Stomach (tissue), 9 donors: ENCODE measurements around the gene SERPINI1. TPM values are rescaled to one million over a fixed set of nuclear protein-coding genes. Genes with fewer than 3 reads are reported as not detected.

Source experiments
- DNase-seq, 2 donors: peaks; one replicate each; pipeline versions ENCODE4 v3.0.0 to v3.0.0-alpha.2; 2013 to 2019
- H3K27ac ChIP-seq, 5 donors: fragments of 200-600 bp in 4 of 5; sonication (generic) in 4 of 5; one replicate each; pipeline ENCODE4 v1.5.1; 2013 to 2019; ENCODE audit warnings: mild to moderate bottlenecking in 1 of 5, moderate library complexity in 1 of 5
- H3K27me3 ChIP-seq, 3 donors: fragments of 200-600 bp; sonication (generic); one replicate each; pipeline ENCODE4 v1.5.1; 2017 to 2019; ENCODE audit warnings: mixed run types in 1 of 3
- H3K36me3 ChIP-seq, 4 donors: fragments of 200-600 bp; sonication (generic); 1 replicate in 3 of 4; 2 replicates in 1 of 4; pipeline ENCODE4 v1.5.1; 2016 to 2019
- H3K4me1 ChIP-seq, 4 donors: fragments of 200-600 bp; sonication (generic); one replicate each; pipeline ENCODE4 v1.5.1; 2016 to 2019
- H3K4me3 ChIP-seq, 4 donors: fragments of 200-600 bp; sonication (generic) in 3 of 4; one replicate each; pipeline ENCODE4 v1.5.1; 2016 to 2019; ENCODE audit warnings: mild to moderate bottlenecking in 1 of 4
- H3K9me3 ChIP-seq, 4 donors: fragments of 200-600 bp; sonication (generic); one replicate each; pipeline ENCODE4 v1.5.1; 2016 to 2019
- EP300 ChIP-seq: sonication (generic); formaldehyde crosslinking; IDR thresholded peaks from one replicate; pipeline ENCODE4 v1.6.1; 2017; ENCODE audit warnings: antibody characterized with exemption
- POLR2A ChIP-seq, 4 donors: fragments of 450-650 bp; IDR thresholded peaks; one replicate each; pipeline ENCODE4 v1.6.1; 2016; ENCODE audit warnings: antibody characterized with exemption in 4 of 4, control low read depth in 2 of 4, mild to moderate bottlenecking in 1 of 4, moderate library complexity in 1 of 4
- POLR2AphosphoS5 ChIP-seq, 3 donors: sonication (generic); formaldehyde crosslinking; IDR thresholded peaks; one replicate each; pipeline ENCODE4 v1.6.1; 2016; ENCODE audit warnings: antibody characterized with exemption in 3 of 3
- WGBS, 5 donors: extraction: QIAGEN DNeasy Blood & Tissue Kit in 3 of 5; methylation state at CpG; one replicate each; pipeline versions ENCODE4 v1.1.5 to v1.1.7; 2013 to 2018; 5-methylcytosine and 5-hydroxymethylcytosine counted together
- intact Hi-C: fragments of 100-400 bp; cut with DNase I; formaldehyde crosslinking; loops from one replicate; pipeline ENCODE4 v1.15.1; 2023; ENCODE audit warnings: low total_unique reads
- polyA plus RNA-seq, 3 donors: library from polyadenylated mRNA; stranded (reverse); fragments of 200-250 nt; gene quantifications; one replicate each; pipeline ENCODE4 v1.2.3, GENCODE V29; 2013
- total RNA-seq, 5 donors: library from RNA; depleted of rRNA; stranded (reverse); fragments of >200 nt; gene quantifications; one replicate each; pipeline versions ENCODE4 v1.1.0 to v1.2.3, GENCODE V29; 2014 to 2016
- TF ChIP-seq, protein P1 (sequence below), 7 experiments: fragments of 450-650 bp in 4 of 7; fragments of 200-600 bp in 3 of 7; sonication (generic) in 3 of 7; IDR thresholded peaks; one replicate each; pipeline ENCODE4 v1.5.1; 2016 to 2019; ENCODE audit warnings: antibody characterized with exemption in 7 of 7, control low read depth in 2 of 7, mild to moderate bottlenecking in 1 of 7
- donor health status: healthy with polysubstance abuse.
- donor health status: Bipolar disorder and iron deficiency.
- donor health status: healthy.

SERPINI1 gene
- total and polyA plus RNA-seq, 8 donors: 5.9 to 8.6 (median 6.4) TPM; not detected in 3

DNA sequence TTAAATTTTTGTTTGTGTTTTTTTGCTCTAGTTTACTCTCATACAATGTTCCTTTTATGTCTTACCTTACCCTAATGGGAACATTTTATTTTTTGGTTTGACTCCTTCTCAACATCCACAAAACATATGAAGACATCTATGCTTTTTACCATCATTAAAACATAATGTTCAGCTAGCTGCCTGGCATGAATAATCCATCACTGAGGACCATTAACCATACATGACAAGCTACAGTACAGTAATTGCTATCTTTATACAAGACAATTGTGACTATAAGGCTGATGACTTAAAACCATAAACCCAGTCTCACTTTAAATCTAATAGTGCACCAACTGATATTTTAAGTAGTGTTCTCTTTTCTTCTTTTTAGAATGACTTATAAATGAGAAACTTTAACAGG is 13.7 kb downstream of the SERPINI1 start:
- TF ChIP-seq, protein P1, sequence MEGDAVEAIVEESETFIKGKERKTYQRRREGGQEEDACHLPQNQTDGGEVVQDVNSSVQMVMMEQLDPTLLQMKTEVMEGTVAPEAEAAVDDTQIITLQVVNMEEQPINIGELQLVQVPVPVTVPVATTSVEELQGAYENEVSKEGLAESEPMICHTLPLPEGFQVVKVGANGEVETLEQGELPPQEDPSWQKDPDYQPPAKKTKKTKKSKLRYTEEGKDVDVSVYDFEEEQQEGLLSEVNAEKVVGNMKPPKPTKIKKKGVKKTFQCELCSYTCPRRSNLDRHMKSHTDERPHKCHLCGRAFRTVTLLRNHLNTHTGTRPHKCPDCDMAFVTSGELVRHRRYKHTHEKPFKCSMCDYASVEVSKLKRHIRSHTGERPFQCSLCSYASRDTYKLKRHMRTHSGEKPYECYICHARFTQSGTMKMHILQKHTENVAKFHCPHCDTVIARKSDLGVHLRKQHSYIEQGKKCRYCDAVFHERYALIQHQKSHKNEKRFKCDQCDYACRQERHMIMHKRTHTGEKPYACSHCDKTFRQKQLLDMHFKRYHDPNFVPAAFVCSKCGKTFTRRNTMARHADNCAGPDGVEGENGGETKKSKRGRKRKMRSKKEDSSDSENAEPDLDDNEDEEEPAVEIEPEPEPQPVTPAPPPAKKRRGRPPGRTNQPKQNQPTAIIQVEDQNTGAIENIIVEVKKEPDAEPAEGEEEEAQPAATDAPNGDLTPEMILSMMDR (IDR thresholded peaks at IDR 0.05): no peak
- TF ChIP-seq EP300: no peak
- TF ChIP-seq POLR2AphosphoS5 (IDR thresholded peaks at IDR 0.05): no peak
- TF ChIP-seq POLR2A (IDR thresholded peaks at IDR 0.05): no peak
- H3K4me3 ChIP-seq: no peak overlapping the region
- peaks cover 0 to 3% (median 0%) of the 10 kb centered on the region in 4 donors for H3K4me1 ChIP-seq
- H3K27me3 ChIP-seq: no peaks in the 10 kb centered on the region
- DNase-seq: no peak
- no peaks in the 10 kb centered on the region for H3K36me3 ChIP-seq
- H3K27ac ChIP-seq: no peak overlapping the region
- intact Hi-C loops: no loop called here
- H3K9me3 ChIP-seq: no peaks in the 10 kb centered on the region

DNA sequence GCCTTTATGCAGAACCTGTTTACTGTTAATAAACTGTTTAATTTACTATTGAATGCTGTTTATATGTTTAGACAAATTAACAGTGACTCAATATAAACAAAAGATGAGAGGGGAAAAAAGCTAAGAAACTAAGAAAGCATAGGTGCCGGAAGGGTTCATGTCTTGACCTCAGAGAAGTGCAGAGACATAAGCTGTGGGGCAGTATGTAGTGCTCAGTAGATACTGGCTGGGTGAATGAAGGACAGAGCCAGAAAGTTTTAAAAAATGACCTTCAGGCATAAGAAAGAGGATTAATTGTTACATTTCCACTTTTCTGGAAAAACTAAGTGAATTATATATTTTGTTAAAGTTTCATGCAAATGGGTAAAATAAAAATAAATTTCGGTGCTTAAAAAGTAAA is 14.2 kb downstream of the SERPINI1 start:
- H3K4me1 ChIP-seq: peaks cover 0 to 3% (median 0%) of the 10 kb centered on the region in 4 donors
- intact Hi-C loops: no loop called here
- H3K4me3 ChIP-seq: no peak overlapping the region
- DNase-seq: no peak
- H3K27me3 ChIP-seq: no peaks in the 10 kb centered on the region
- no peaks in the 10 kb centered on the region for H3K36me3 ChIP-seq
- WGBS, 5 donors: 82 to 89% (median 89%) methylated on average over 2 of the region's 2 CpGs
- H3K9me3 ChIP-seq: no peaks in the 10 kb centered on the region
- no peak overlapping the region for H3K27ac ChIP-seq
- TF ChIP-seq EP300: no peak
- no peak for TF ChIP-seq POLR2A (IDR thresholded peaks at IDR 0.05)
- TF ChIP-seq, protein P1 (IDR thresholded peaks at IDR 0.05): no peak
- TF ChIP-seq POLR2AphosphoS5 (IDR thresholded peaks at IDR 0.05): no peak

DNA sequence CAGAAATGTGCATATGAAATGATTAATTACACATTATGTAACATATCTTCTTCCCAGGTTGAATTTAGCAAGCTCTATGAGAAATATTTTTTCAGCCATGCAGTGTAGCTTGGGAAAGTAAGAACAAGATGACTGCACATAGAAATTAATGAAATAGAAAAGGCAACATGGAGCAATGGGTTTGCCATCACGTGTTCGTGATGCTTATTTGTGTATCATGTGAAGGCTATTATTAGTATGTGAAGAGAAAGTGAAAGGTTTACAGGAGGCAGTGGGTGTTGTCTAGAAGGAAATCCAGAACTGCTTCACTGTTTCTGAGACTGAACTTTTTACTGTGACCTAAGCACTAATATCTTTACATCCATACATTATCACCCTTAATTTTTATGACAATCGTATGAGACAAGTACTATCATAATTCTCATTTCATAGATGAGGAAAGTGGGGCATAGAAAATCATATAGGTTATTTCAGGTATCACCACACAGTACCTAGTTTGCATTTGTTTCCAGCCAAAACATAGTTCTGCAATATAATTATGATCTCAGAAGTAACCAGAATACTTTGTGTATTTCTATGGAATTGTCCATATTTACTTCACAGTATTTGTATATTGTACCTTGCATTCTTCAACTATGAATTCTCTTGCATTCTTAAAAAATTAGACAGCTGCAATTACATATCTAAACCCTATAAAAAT is 14.9 kb downstream of the SERPINI1 start:
- Histone ChIP-seq H3K4me1 (peaks cover 0 to 3% (median 0%) of the 10 kb centered on the region in 4 donors), H3K36me3 (no peaks in the 10 kb centered on the region), H3K9me3 (no peaks in the 10 kb centered on the region), H3K27ac (no peak overlapping the region), H3K4me3 (no peak overlapping the region), H3K27me3 (no peaks in the 10 kb centered on the region)
- no peak for DNase-seq
- no peak for TF ChIP-seq POLR2A (IDR thresholded peaks at IDR 0.05)
- no peak for TF ChIP-seq POLR2AphosphoS5 (IDR thresholded peaks at IDR 0.05)
- TF ChIP-seq, protein P1 (IDR thresholded peaks at IDR 0.05): no peak
- no peak for TF ChIP-seq EP300
- intact Hi-C loops: no loop called here
- 45 to 55% (median 54%) methylated on average over 3 of the region's 3 CpGs for WGBS, 5 donors

DNA sequence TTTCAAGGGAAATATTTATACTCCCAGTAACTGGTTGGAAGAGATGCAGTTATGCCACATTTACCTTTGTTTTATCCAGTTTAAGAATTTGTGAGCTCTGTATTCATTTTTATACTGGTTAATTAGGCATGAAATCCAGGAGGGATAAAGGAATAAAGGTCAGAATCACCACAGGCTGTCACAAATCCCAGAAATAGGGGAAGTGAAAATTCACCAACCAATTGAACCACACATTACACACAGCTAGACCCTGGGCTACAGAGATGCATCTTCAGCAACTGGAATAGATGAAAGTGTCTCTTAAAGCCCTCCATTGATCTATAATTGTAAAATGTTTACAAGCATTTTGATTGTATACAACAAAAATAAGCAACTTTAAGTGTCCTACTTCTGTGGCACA is 18.5 kb downstream of the SERPINI1 start:
- H3K9me3 ChIP-seq: no peaks in the 10 kb centered on the region
- TF ChIP-seq POLR2A (IDR thresholded peaks at IDR 0.05) (no peak), EP300 (no peak), POLR2AphosphoS5 (IDR thresholded peaks at IDR 0.05) (no peak)
- TF ChIP-seq, protein P1 (IDR thresholded peaks at IDR 0.05): no peak
- H3K4me1 ChIP-seq: peaks cover 0 to 3% (median 0%) of the 10 kb centered on the region in 4 donors
- DNase-seq: no peak
- H3K4me3 ChIP-seq: no peak overlapping the region
- H3K27ac ChIP-seq: no peak overlapping the region
- H3K27me3 ChIP-seq: no peaks in the 10 kb centered on the region
- intact Hi-C loops: no loop called here
- no peaks in the 10 kb centered on the region for H3K36me3 ChIP-seq
